ENCODE data around the gene OR4C12.
"Not testable (repeated sequence)": the region's sequence is repeated elsewhere in the genome, so short reads cannot be mapped to it uniquely, and the experiment has no call there.

OR4C12 gene

GRCh38 chr11:49982435-49982834 lies at the start of gene OR4C12:
Gene OR4C12, minus strand, starts transcription at chr11:49982535. Its CDS starts 34 bp downstream, at chr11:49982501.
- in situ Hi-C loops (cut with MboI; ENCODE audit: low sequenced_read_pairs) = not testable (repeated sequence)

DNA sequence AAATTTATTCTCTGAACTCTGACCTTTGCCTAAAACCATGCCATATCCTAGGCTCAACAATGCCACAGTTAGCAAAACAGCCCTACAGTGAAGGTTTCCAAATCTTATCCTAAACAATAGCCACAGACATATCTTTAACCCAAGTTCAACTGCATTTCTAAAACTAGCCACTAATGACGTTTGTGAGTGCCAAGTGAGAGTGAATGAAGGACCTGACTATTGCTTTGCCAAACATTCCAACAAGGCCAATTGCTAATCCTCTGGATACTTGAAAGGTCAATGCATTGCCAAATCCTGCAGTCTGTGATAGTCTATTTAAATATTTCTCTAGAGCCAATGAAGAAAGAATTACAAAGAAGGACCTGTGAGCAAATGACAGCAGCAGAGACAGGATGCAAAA lies 47.9 kb upstream of the OR4C12 start:
- in situ Hi-C loops (cut with MboI; ENCODE audit: low sequenced_read_pairs) = no loop called here

GRCh38 chr11:49995565-49995964 lies 13.2 kb upstream of the OR4C12 start:
- in situ Hi-C loops (cut with MboI; ENCODE audit: low sequenced_read_pairs) = no loop called here

DNA sequence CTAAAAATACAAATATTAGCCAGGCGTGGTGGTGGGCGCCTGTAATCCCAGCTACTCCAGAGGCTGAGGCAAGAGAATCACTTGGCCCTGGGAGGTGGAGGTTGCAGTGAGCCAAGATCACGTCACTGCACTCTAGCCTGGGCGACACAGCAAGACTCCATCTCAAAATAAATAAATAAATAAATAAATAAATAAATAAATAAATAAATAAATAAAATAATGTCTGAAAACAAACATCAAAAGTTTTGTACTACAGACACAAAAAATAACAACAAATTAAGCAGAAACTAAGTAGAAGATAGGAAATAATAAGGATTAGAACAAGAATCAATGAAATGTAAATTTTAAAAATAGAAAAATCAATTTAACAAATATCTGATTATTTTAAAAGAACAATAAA lies 8.9 kb downstream of the OR4C12 start:
- in situ Hi-C loops (cut with MboI; ENCODE audit: low sequenced_read_pairs) = not testable (repeated sequence)

DNA sequence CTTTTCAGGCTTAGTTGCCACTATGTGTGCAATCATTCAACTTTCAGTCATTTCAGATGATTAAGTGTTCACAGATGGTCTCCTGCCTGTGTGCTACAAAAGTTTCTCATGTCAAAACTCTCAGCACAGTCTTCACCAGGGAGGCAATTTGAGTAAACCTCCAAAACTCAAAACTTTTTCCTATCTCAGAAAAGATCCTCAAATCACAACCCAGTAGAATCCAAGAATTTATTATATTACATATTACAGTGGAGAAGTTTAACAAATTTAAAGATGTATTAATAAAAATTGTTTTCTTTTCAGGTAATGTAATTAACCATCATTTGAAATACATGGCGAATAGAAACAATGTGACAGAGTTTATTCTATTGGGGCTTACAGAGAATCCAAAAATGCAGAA lies 30.2 kb downstream of the OR4C12 start, which contains the start of gene OR4C13:
Gene OR4C13, plus strand, starts transcription at position 301 of the 400 bp plus-strand sequence. Its CDS starts 32 bp downstream, at position 333.
- in situ Hi-C loops (cut with MboI; ENCODE audit: low sequenced_read_pairs) = no loop called here

DNA sequence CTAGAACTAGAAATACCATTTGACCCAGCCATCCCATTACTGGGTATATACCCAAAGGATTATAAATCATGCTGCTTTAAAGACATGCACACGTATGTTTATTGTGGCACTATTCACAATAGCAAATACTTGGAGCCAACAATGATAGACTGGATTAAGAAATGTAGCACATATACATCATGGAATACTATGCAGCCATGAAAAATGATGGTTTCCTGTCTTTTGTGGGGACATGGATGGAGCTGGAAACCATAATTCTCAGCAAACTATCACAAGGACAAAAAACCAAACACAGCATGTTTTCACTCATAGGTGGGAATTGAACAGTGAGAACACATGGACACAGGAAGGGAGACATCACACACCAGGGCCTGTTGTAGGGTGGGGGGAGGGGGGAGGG lies 33.6 kb downstream of the OR4C12 start:
- in situ Hi-C loops (cut with MboI; ENCODE audit: low sequenced_read_pairs) = not testable (repeated sequence)

All from HL-60/S4 treated with retinoic acid at 250 ng/mL for 4 days and 3 days (cell line).